ENCODE measurements around the gene COPE. TPM values are rescaled to one million over a fixed set of nuclear protein-coding genes. Genes with fewer than 3 reads are reported as not detected.

The COPE gene
- total RNA-seq, 4 donors from 2014 or later, result 173 to 238 (median 197) TPM

GRCh38 chr19:18908917-18909619 is 10.1 kb downstream of the COPE start:
- TF ChIP-seq CTCF (IDR thresholded peaks at IDR 0.05) (no peak), POLR2A (IDR thresholded peaks at IDR 0.05) (no peak)
- H3K4me3 ChIP-seq (ENCODE audit: low read depth, poor library complexity, severe bottlenecking), result no peak overlapping the region
- 92 to 93% methylated on average over 17 of the region's 17 CpGs for WGBS, 2 donors
- DNase-seq (ENCODE audit: low spot score in 2 of 2), result no peak
- intact Hi-C loops (cut with DNase I; ENCODE audit: low total_unique reads), result no loop called here

- intact Hi-C loops (cut with DNase I; ENCODE audit: low total_unique reads), result no loop called here
- H3K4me3 ChIP-seq (ENCODE audit: low read depth, poor library complexity, severe bottlenecking), result no peak overlapping the region
- DNase-seq (ENCODE audit: low spot score in 2 of 2), result no peak
- WGBS, 2 donors, result 86 to 91% methylated on average over 32 to 36 of the region's 36 CpGs
- TF ChIP-seq CTCF (IDR thresholded peaks at IDR 0.05), result no peak
- TF ChIP-seq POLR2A (IDR thresholded peaks at IDR 0.05), result no peak
Observed at GRCh38 chr19:18906605-18907519, 12.3 kb downstream of the COPE start.

- 84 to 89% methylated on average over 20 to 24 of the region's 26 CpGs for WGBS, 2 donors
- no peak overlapping the region for H3K4me3 ChIP-seq (ENCODE audit: low read depth, poor library complexity, severe bottlenecking)
- TF ChIP-seq POLR2A (IDR thresholded peaks at IDR 0.05), result no peak
- no peak for TF ChIP-seq CTCF (IDR thresholded peaks at IDR 0.05)
- intact Hi-C loops (cut with DNase I; ENCODE audit: low total_unique reads), result no loop called here
- no peak for DNase-seq (ENCODE audit: low spot score in 2 of 2)
Observed at GRCh38 chr19:18905513-18906236, 13.5 kb downstream of the COPE start.

GRCh38 chr19:18905058-18905456 is 14.1 kb downstream of the COPE start:
- TF ChIP-seq POLR2A (IDR thresholded peaks at IDR 0.05) (no peak), CTCF (IDR thresholded peaks at IDR 0.05) (no peak)
- intact Hi-C loops (cut with DNase I; ENCODE audit: low total_unique reads), result no loop called here
- DNase-seq (ENCODE audit: low spot score in 2 of 2), result no peak
- WGBS, 2 donors, result 77 to 91% methylated on average over 5 to 8 of the region's 8 CpGs
- H3K4me3 ChIP-seq (ENCODE audit: low read depth, poor library complexity, severe bottlenecking), result no peak overlapping the region

- intact Hi-C loops (cut with DNase I; ENCODE audit: low total_unique reads), result no loop called here
- DNase-seq (ENCODE audit: low spot score in 2 of 2), result no peak
- TF ChIP-seq POLR2A (IDR thresholded peaks at IDR 0.05), result no peak
- no peak for TF ChIP-seq CTCF (IDR thresholded peaks at IDR 0.05)
- no peak overlapping the region for H3K4me3 ChIP-seq (ENCODE audit: low read depth, poor library complexity, severe bottlenecking)
- WGBS, 2 donors, result 90 to 93% methylated on average over 24 of the region's 25 CpGs
Observed at GRCh38 chr19:18904334-18905057, 14.7 kb downstream of the COPE start.

Data from lower leg skin (tissue), 4 donors.